ENCODE data around the gene ATP1B1.

DNA sequence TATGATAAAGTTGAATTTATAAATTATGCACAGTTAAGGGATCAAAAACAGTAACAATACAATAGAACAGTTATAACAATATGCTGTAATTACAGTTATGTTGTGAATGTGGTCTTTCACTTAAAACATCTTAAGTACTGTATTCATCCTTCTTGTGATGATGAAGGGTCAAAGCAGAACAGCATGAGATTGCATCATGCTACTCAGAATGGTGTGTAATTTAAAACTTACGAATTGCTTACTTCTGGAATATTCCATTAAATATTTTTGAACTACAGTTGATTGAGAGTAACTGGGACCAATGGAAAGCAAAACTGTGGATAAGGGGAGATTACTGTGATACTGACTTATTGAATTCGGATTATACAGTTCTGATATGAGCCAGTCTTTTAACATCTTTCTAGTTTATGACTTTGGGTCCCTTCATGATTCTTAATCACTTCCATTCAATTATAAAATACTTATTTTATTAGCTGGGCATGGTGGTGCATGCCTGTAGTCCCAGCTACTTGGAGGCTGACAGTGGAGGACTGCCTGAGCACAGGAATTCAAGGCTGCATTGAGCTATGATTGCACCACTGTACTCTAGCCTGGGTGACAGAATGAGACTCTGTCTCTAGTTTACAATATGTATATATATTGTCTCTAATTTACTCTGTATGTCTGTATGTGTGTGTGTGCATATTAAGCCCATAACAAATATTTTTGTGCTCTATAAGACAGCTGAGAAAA lies 43.2 kb downstream of the ATP1B1 start:
- TF ChIP-seq, protein P1, sequence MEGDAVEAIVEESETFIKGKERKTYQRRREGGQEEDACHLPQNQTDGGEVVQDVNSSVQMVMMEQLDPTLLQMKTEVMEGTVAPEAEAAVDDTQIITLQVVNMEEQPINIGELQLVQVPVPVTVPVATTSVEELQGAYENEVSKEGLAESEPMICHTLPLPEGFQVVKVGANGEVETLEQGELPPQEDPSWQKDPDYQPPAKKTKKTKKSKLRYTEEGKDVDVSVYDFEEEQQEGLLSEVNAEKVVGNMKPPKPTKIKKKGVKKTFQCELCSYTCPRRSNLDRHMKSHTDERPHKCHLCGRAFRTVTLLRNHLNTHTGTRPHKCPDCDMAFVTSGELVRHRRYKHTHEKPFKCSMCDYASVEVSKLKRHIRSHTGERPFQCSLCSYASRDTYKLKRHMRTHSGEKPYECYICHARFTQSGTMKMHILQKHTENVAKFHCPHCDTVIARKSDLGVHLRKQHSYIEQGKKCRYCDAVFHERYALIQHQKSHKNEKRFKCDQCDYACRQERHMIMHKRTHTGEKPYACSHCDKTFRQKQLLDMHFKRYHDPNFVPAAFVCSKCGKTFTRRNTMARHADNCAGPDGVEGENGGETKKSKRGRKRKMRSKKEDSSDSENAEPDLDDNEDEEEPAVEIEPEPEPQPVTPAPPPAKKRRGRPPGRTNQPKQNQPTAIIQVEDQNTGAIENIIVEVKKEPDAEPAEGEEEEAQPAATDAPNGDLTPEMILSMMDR (IDR thresholded peaks at IDR 0.05; ENCODE audit: low read length), result no peak
- TF ChIP-seq EZH2phosphoT487 (IDR thresholded peaks at IDR 0.05; ENCODE audit: low read length) (no peak), EZH2 (optimal IDR thresholded peaks at IDR 0.05; ENCODE audit: low read depth, low read length) (no peak)

Measured in MM.1S (cell line).